HCT116 (cell line): ENCODE measurements around the gene ADAR. TPM values are rescaled to one million over a fixed set of nuclear protein-coding genes. Genes with fewer than 3 reads are reported as not detected.

ENCODE experiments used
- ATAC-seq: fragments of 200-7000 bp; cut with Tn5 transposase; 2 replicates; pipeline ENCODE4 v1.9.1; 2020; ENCODE audit warnings: mild to moderate bottlenecking, moderate library complexity
- BruUV-seq: library from RNA; stranded (reverse); fragments of 400-500 nt; replicated peaks from 2 replicates; lab custom pipeline; 2021; lab: Mats Ljungman, UMichigan
- CTCF ChIA-PET: fragments of 300-600 bp; sonication (Branson Sonifier 250); formaldehyde crosslinking; loops from one replicate; lab custom pipeline; 2021; ENCODE audit warnings: antibody characterized with exemption; lab: Charles Lee
- POLR2A ChIA-PET: fragments of 300-600, 350-600 bp; sonication (Branson Sonifier 250); formaldehyde crosslinking; loops from one replicate; lab custom pipeline; 2021; ENCODE audit warnings: antibody characterized with exemption; lab: Charles Lee
- RAD21 ChIA-PET, 2 experiments: fragments of 300-600 bp; sonication (Branson Sonifier 250); formaldehyde crosslinking; loops; one replicate each; lab custom pipeline; 2023; ENCODE audit warnings: low total read pairs in 2 of 2; ENCODE audit not compliant: uncharacterized antibody in 2 of 2, unreplicated experiment in 2 of 2, low non-redundant PET in 1 of 2; lab: Charles Lee
- DNase-seq: peaks from one replicate; pipeline ENCODE4 v3.0.0-alpha.2; 2010; ENCODE audit warnings: low read depth, low spot score
- H2AFZ ChIP-seq: fragments of 200-600 bp; shearing (Covaris generic), sonication (generic); 2 replicates; pipeline ENCODE4 v1.6.1; 2017; ENCODE audit warnings: low read depth, mixed run types, mixed read lengths, antibody characterized with exemption, low read length; ENCODE audit not compliant: poor library complexity, severe bottlenecking
- H3K27ac ChIP-seq: 2 replicates; pipeline ENCODE4 v1.5.1; 2012; ENCODE audit warnings: low read depth, low read length
- H3K27me3 ChIP-seq: fragments of 200-600 bp; sonication (generic); 2 replicates; pipeline ENCODE4 v1.6.1; 2016; ENCODE audit warnings: mixed run types, low read length, mixed read lengths; ENCODE audit not compliant: insufficient read depth
- H3K36me3 ChIP-seq, 2 experiments: fragments of 200-500 bp in 1 of 2; fragments of 200-600 bp in 1 of 2; sonication (Bioruptor generic) in 1 of 2; sonication (generic) in 1 of 2; 2 replicates each; pipeline versions ENCODE4 v1.5.1 to v1.6.1; 2014 to 2016; ENCODE audit warnings: low read length in 2 of 2, inconsistent platforms in 1 of 2, mixed read lengths in 1 of 2, mixed run types in 1 of 2; ENCODE audit not compliant: insufficient read depth in 2 of 2, control insufficient read depth in 1 of 2
- H3K4me1 ChIP-seq, 2 experiments: fragments of 200-600 bp in 1 of 2; sonication (generic) in 1 of 2; 2 replicates each; pipeline versions ENCODE4 v1.5.1 to v1.6.1; 2012 to 2017; ENCODE audit warnings: low read length in 2 of 2, inconsistent platforms in 1 of 2, mild to moderate bottlenecking in 1 of 2, mixed read lengths in 1 of 2, mixed run types in 1 of 2, moderate library complexity in 1 of 2; ENCODE audit not compliant: insufficient read depth in 2 of 2, control insufficient read depth in 1 of 2
- H3K4me2 ChIP-seq: fragments of 200-600 bp; sonication (generic); 2 replicates; pipeline ENCODE4 v1.6.1; 2017; ENCODE audit warnings: mixed run types, low read length, mixed read lengths
- H3K4me3 ChIP-seq, 2 experiments: fragments of 200-600 bp in 1 of 2; sonication (generic) in 1 of 2; replicated peaks in 1 of 2; 2 replicates each; pipeline ENCODE4 v1.5.1; 2011 to 2016; ENCODE audit warnings: low read length in 2 of 2, control low read depth in 1 of 2, low read depth in 1 of 2, mild to moderate bottlenecking in 1 of 2, mixed read lengths in 1 of 2, mixed run types in 1 of 2
- H3K79me2 ChIP-seq: fragments of 200-600 bp; sonication (generic); 2 replicates; pipeline ENCODE4 v1.6.1; 2017; ENCODE audit warnings: mild to moderate bottlenecking, mixed run types, low read length, moderate library complexity, mixed read lengths; ENCODE audit not compliant: insufficient read depth
- H3K9ac ChIP-seq: fragments of 200-600 bp; sonication (generic); 2 replicates; pipeline ENCODE4 v1.6.1; 2016; ENCODE audit warnings: low read length, mixed read lengths
- H3K9me2 ChIP-seq: fragments of 200-600 bp; sonication (generic), shearing (Covaris generic); 2 replicates; pipeline ENCODE4 v1.6.1; 2017; ENCODE audit warnings: mixed run types, mild to moderate bottlenecking, moderate library complexity; ENCODE audit not compliant: insufficient read depth
- H3K9me3 ChIP-seq, 2 experiments: fragments of 200-500 bp in 1 of 2; fragments of 200-600 bp in 1 of 2; sonication (Bioruptor generic) in 1 of 2; sonication (generic) in 1 of 2; 2 replicates each; pipeline ENCODE4 v1.6.1; 2014 to 2017; ENCODE audit warnings: low read length in 2 of 2, mixed read lengths in 2 of 2, inconsistent platforms in 1 of 2, low read depth in 1 of 2, mild to moderate bottlenecking in 1 of 2, mixed run types in 1 of 2, moderate library complexity in 1 of 2; ENCODE audit not compliant: control insufficient read depth in 1 of 2, insufficient read depth in 1 of 2
- H4K20me1 ChIP-seq: fragments of 200-600 bp; sonication (generic), shearing (Covaris generic); 2 replicates; pipeline ENCODE4 v1.6.1; 2017; ENCODE audit warnings: mixed run types, mild to moderate bottlenecking, moderate library complexity; ENCODE audit not compliant: insufficient read depth
- CBX3 ChIP-seq: IDR thresholded peaks from 2 replicates; pipeline ENCODE4 v1.6.1; 2012; ENCODE audit warnings: low read depth
- CTCF ChIP-seq, 3 experiments: fragments of 200-600 bp in 1 of 3; sonication (generic) in 1 of 3; IDR thresholded peaks in 2 of 3; conservative IDR thresholded peaks in 1 of 3; 2 replicates each; pipeline ENCODE4 v1.5.1; 2012 to 2017; ENCODE audit warnings: low read depth in 2 of 3, low read length in 2 of 3, antibody characterized with exemption in 1 of 3, borderline replicate concordance in 1 of 3, control low read depth in 1 of 3, mild to moderate bottlenecking in 1 of 3, mixed read lengths in 1 of 3, mixed run types in 1 of 3, moderate library complexity in 1 of 3; ENCODE audit not compliant: insufficient read depth in 1 of 3
- ELF1 ChIP-seq: IDR thresholded peaks from 2 replicates; pipeline ENCODE4 v1.6.1; 2012; ENCODE audit warnings: low read depth, borderline replicate concordance
- EZH2 ChIP-seq: fragments of 200-600 bp; sonication (generic); IDR thresholded peaks from 2 replicates; pipeline ENCODE4 v1.6.1; 2017; ENCODE audit warnings: antibody characterized with exemption, mixed run types
- POLR2A ChIP-seq: IDR thresholded peaks from 2 replicates; pipeline ENCODE4 v1.7.0; 2011; ENCODE audit warnings: borderline replicate concordance; ENCODE audit not compliant: insufficient read depth, insufficient read length; ENCODE audit errors: extremely low read depth
- RAD21 ChIP-seq: IDR thresholded peaks from 2 replicates; pipeline ENCODE4 v1.6.1; 2012; ENCODE audit warnings: low read depth, mild to moderate bottlenecking
- SIN3A ChIP-seq: IDR thresholded peaks from 2 replicates; pipeline ENCODE4 v1.6.1; 2012; ENCODE audit warnings: low read depth
- ZFX ChIP-seq: fragments of 450-650 bp; IDR thresholded peaks from 2 replicates; pipeline ENCODE4 v1.6.1; 2017
- intact Hi-C: fragments of 100-400 bp; cut with micrococcal nuclease; formaldehyde crosslinking; loops from 2 replicates; pipeline ENCODE4 v1.10.0; 2022
- total RNA-seq: library from RNA; stranded (reverse); gene quantifications from one replicate; pipeline ENCODE4 v1.2.1, GENCODE V29; 2021; ENCODE audit not compliant: unreplicated experiment

Gene ADAR
- total RNA-seq, 1 experiment from 2014 or later: 169 TPM

DNA sequence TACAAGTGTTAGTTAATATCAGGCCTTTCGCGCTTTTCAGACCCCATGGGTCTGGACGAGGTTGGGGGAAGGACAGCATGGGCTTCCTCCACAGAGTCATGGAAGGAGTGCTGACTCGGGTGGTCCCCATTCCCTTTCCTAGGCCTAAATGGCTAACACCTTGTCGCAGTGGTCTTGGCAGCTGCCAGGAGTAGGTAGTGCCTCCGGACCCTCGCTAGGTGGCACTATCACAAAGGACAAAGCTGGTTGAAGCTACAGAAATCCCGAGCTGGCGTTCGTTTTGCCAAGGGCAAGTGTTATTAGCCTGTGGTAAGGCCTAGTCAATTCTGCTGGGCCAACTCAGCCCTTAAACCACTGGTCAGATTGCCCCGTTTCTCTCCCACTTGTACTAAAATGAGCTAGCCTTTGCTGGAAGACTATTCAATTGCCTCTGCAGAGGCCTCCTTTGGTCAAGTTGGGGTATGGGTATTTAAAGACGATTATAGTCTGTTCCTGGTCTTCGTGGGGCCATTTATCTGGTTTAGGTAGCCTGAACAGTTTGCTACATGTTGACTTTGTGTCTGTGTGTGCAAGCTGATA is 48.4 kb downstream of the ADAR start:
- ChIA-PET CTCF (interaction anchor here (0.6 to 2.0 kb wide), 33 partner anchors 8 to 525 kb away, joined by 3 to 22 read pairs (median 4); partner anchors contain the start of genes CHRNB2, KCNN3, PMVK and PYGO2), RAD21 (interaction anchor here (0.7 to 2.2 kb wide), 4 partner anchors 110 to 322 kb away, joined by 3 to 18 read pairs (median 4); no protein-coding TSS in a partner anchor)

More for the DNA sequence above, 48.4 kb downstream of the ADAR start:
- Histone ChIP-seq H3K9me2 (no peaks in the 10 kb centered on the region), H3K79me2 (peaks cover 30% of the 10 kb centered on the region), H3K36me3 (peaks cover 12 to 13% of the 10 kb centered on the region in 2 experiments), H3K27me3 (peaks cover 5% of the 10 kb centered on the region; the same call in 1 of the 2 replicates), H3K4me3 (peak overlapping the region; percentile 55 to 81), H4K20me1 (no peaks in the 10 kb centered on the region), H3K4me2 (peak overlapping the region; percentile 74), H3K9ac (peak overlapping the region; percentile 67), H3K9me3 (no peaks in the 10 kb centered on the region), H2AFZ (no peak overlapping the region), H3K4me1 (peaks cover 11 to 34% of the 10 kb centered on the region in 2 experiments), H3K27ac (peak overlapping the region; percentile 91)
- ATAC-seq: peak; percentile 72
- BruUV-seq: no TSS peak
- TF ChIP-seq CTCF (IDR thresholded peaks at IDR 0.05 in 2 of 3, conservative IDR thresholded peaks at IDR 0.05 in 1 of 3; ENCODE audit: borderline replicate concordance in 1 of 3, insufficient read depth in 1 of 3, low read depth in 2 of 3, low read length in 2 of 3) (peak; percentile 91 to 95 (median 92)), CBX3 (peak; percentile 9; the same call in 1 of the 2 replicates), POLR2A (peak; percentile 25), SIN3A (no peak), RAD21 (peak; percentile 98), ZFX (peak; percentile 60), ELF1 (no peak), EZH2 (no peak)
- POLR2A ChIA-PET: no interaction called here
- DNase-seq: peak; percentile 92
- intact Hi-C loops: loop anchor here (1.0 to 10.0 kb wide), 9 partner anchors 105 to 523 kb away; partner anchors contain the start of genes EFNA4 and IL6R
